Measurements from ENCODE around the gene OPALIN. TPM values are rescaled to one million over a fixed set of nuclear protein-coding genes. Genes with fewer than 3 reads are reported as not detected.

The OPALIN gene
- total and polyA plus RNA-seq, 9 of the 15 experiments (the other 6 are each of a cell fraction or from before 2014, with no cell fraction given): not detected

GRCh38 chr10:96325719-96326373 lies 33.0 kb downstream of the OPALIN start:
- Histone ChIP-seq H4K20me1 (replicated peaks; ENCODE audit: control insufficient read depth, insufficient read depth, low read length) (no peaks in the 10 kb centered on the region; the same call in 1 of the 2 replicates), H3K4me3 (no peak overlapping the region), H3K27me3 (ENCODE audit: control insufficient read depth in 2 of 2, insufficient read depth in 2 of 2, low read length in 2 of 2) (peaks cover 0 to 8% of the 10 kb centered on the region in 2 experiments; a peak in 2 of 5 replicates), H3K36me3 (ENCODE audit: control insufficient read depth, insufficient read depth, low read length) (no peaks in the 10 kb centered on the region), H2AFZ (ENCODE audit: low read depth, low read length) (no peak overlapping the region), H3K27ac (ENCODE audit: extremely low read depth, low read depth, low read length) (no peak overlapping the region), H3K4me1 (replicated peaks in 1 of 2; ENCODE audit: control insufficient read depth in 2 of 2, insufficient read depth in 2 of 2, low read length in 2 of 2) (no peaks in the 10 kb centered on the region), H3K9me1 (ENCODE audit: control insufficient read depth, insufficient read depth, low read length) (no peaks in the 10 kb centered on the region), H3K4me2 (ENCODE audit: insufficient read depth, low read length) (no peak overlapping the region), H3K79me2 (ENCODE audit: control insufficient read depth, insufficient read depth, low read length) (no peaks in the 10 kb centered on the region), H3K9ac (ENCODE audit: insufficient read depth in 1 of 2, low read depth in 2 of 2, low read length in 2 of 2) (no peak overlapping the region), H3K9me3 (replicated peaks; ENCODE audit: control insufficient read depth, insufficient read depth, low read depth, low read length) (no peaks in the 10 kb centered on the region)
- no TSS peak for BruUV-seq (replicated peaks)
- ChIA-PET CTCF (ENCODE audit: low intra/inter-chr PET ratio) (no interaction called here), POLR2A (interaction anchor here (0.6 kb wide), 1 partner anchor 880 kb away, joined by 3 read pairs; no protein-coding TSS in a partner anchor)
- WGBS (ENCODE audit: insufficient coverage, low coverage, missing lambda C conversion rate): 0% methylated on average over 4 of the region's 4 CpGs
- DNase-seq (ENCODE audit: extremely low read depth in 1 of 4, low spot score in 3 of 4) (no peak), ATAC-seq (no peak), FAIRE-seq (no peak)
- in situ Hi-C loops (cut with MboI) (loop anchor here (10.0 kb wide), 1 partner anchor 311 kb away; no protein-coding TSS in a partner anchor), intact Hi-C loops (cut with micrococcal nuclease) (no loop called here)
- TF ChIP-seq ZNF75A (CRISPR knock-in tag; IDR thresholded peaks at IDR 0.05): no peak
- TF ChIP-seq DNMT1 (IDR thresholded peaks at IDR 0.05): no peak
- no peak for TF ChIP-seq ZNF785 (CRISPR knock-in tag; IDR thresholded peaks at IDR 0.05)
- no peak for TF ChIP-seq ARHGAP35 (IDR thresholded peaks at IDR 0.05; ENCODE audit: partially characterized antibody)
- TF ChIP-seq ILK (tag; IDR thresholded peaks at IDR 0.05; ENCODE audit: borderline replicate concordance, low read depth): no peak
- TF ChIP-seq SMAD4 (CRISPR knock-in tag; conservative IDR thresholded peaks at IDR 0.05): no peak
- no peak for TF ChIP-seq KDM2B (CRISPR knock-in tag; IDR thresholded peaks at IDR 0.05)
- no peak for TF ChIP-seq ZNF695 (CRISPR knock-in tag; IDR thresholded peaks at IDR 0.05)
- TF ChIP-seq JUN (IDR thresholded peaks at IDR 0.05; ENCODE audit: borderline replicate concordance, low read depth, low read length): no peak
- TF ChIP-seq JUN (CRISPR knock-in tag; IDR thresholded peaks at IDR 0.05; ENCODE audit: borderline replicate concordance): no peak
- no peak for TF ChIP-seq HDAC6 (IDR thresholded peaks at IDR 0.05; ENCODE audit: low read depth, low read length)

All from K562 (cell line).